ENCODE results near the gene PDK2. TPM values are rescaled to one million over a fixed set of nuclear protein-coding genes. Genes with fewer than 3 reads are reported as not detected.

The PDK2 gene
- total and polyA plus RNA-seq, 9 of the 15 experiments (the other 6 are each of a cell fraction or from before 2014, with no cell fraction given): 0.03 to 2.5 (median 1.4) TPM

- no peak for TF ChIP-seq IRF1 (CRISPR knock-in tag; IDR thresholded peaks at IDR 0.05; ENCODE audit: borderline replicate concordance)
- no peak for TF ChIP-seq SAFB (IDR thresholded peaks at IDR 0.05; ENCODE audit: borderline replicate concordance, low read depth, low read length)
Measured at GRCh38 chr17:50072130-50072529, 23.0 kb upstream of the PDK2 start (continued).

GRCh38 chr17:50072925-50073324, 22.2 kb upstream of the PDK2 start:
- no TSS peak for BruUV-seq (replicated peaks)
- CTCF ChIA-PET (ENCODE audit: low intra/inter-chr PET ratio): no interaction called here

More at GRCh38 chr17:50072925-50073324, 22.2 kb upstream of the PDK2 start:
- TF ChIP-seq ARID1B (IDR thresholded peaks at IDR 0.05) (no peak), LARP7 (IDR thresholded peaks at IDR 0.05) (no peak), CXXC5 (CRISPR knock-in tag; IDR thresholded peaks at IDR 0.05) (no peak), GATA2 (CRISPR knock-in tag; IDR thresholded peaks at IDR 0.05) (no peak), POLR2G (IDR thresholded peaks at IDR 0.05; ENCODE audit: low read depth, low read length) (no peak), CTBP1 (IDR thresholded peaks at IDR 0.05; ENCODE audit: borderline replicate concordance) (no peak), PML (IDR thresholded peaks at IDR 0.05; ENCODE audit: low read length) (no peak), ZNF140 (CRISPR knock-in tag; IDR thresholded peaks at IDR 0.05) (no peak), ZFP30 (CRISPR knock-in tag; IDR thresholded peaks at IDR 0.05; ENCODE audit: borderline replicate concordance) (no peak), ZNF780A (CRISPR knock-in tag; IDR thresholded peaks at IDR 0.05) (no peak), ZBTB7A (IDR thresholded peaks at IDR 0.05; ENCODE audit: borderline replicate concordance, control insufficient read depth, low read depth, low read length) (no peak), PYGO2 (tag; IDR thresholded peaks at IDR 0.05) (no peak), TFAM (CRISPR knock-in tag; conservative IDR thresholded peaks at IDR 0.05) (no peak), ZNF133 (CRISPR knock-in tag; IDR thresholded peaks at IDR 0.05) (no peak), HDAC6 (IDR thresholded peaks at IDR 0.05; ENCODE audit: low read depth, low read length) (no peak), XRCC3 (IDR thresholded peaks at IDR 0.05) (no peak), ZNF644 (tag; IDR thresholded peaks at IDR 0.05; ENCODE audit: low read depth) (no peak)
- WGBS (ENCODE audit: insufficient coverage, low coverage, missing lambda C conversion rate): 15% methylated on average over 1 of the region's 1 CpG
- Histone ChIP-seq H4K20me1 (replicated peaks; ENCODE audit: control insufficient read depth, insufficient read depth, low read length) (peaks cover 7% of the 10 kb centered on the region; the same call in 1 of the 2 replicates), H3K9me3 (replicated peaks; ENCODE audit: control insufficient read depth, insufficient read depth, low read depth, low read length) (no peaks in the 10 kb centered on the region), H3K27ac (ENCODE audit: extremely low read depth, low read depth, low read length) (no peak overlapping the region), H3K9me1 (ENCODE audit: control insufficient read depth, insufficient read depth, low read length) (no peaks in the 10 kb centered on the region), H3K27me3 (ENCODE audit: control insufficient read depth in 2 of 2, insufficient read depth in 2 of 2, low read length in 2 of 2) (peaks cover 11 to 70% of the 10 kb centered on the region in 2 experiments; a peak in 4 of 5 replicates), H2AFZ (ENCODE audit: low read depth, low read length) (no peak overlapping the region), H3K4me2 (ENCODE audit: insufficient read depth, low read length) (no peak overlapping the region), H3K79me2 (ENCODE audit: control insufficient read depth, insufficient read depth, low read length) (no peaks in the 10 kb centered on the region), H3K9ac (ENCODE audit: insufficient read depth in 1 of 2, low read depth in 2 of 2, low read length in 2 of 2) (no peak overlapping the region), H3K4me1 (replicated peaks in 1 of 2; ENCODE audit: control insufficient read depth in 2 of 2, insufficient read depth in 2 of 2, low read length in 2 of 2) (peaks cover 0 to 11% of the 10 kb centered on the region in 2 experiments; a peak in 1 of 5 replicates), H3K4me3 (no peak overlapping the region), H3K36me3 (ENCODE audit: control insufficient read depth, insufficient read depth, low read length) (no peaks in the 10 kb centered on the region)
- POLR2A ChIA-PET: interaction anchor here (0.7 to 0.8 kb wide), 2 partner anchors 9 to 11 kb away, joined by 3 to 6 read pairs; no protein-coding TSS in a partner anchor
- no peak for DNase-seq (ENCODE audit: extremely low read depth in 1 of 4, low spot score in 3 of 4)
- in situ Hi-C loops (cut with MboI) (loop anchor here (10.0 kb wide), 1 partner anchor 508 kb away; no protein-coding TSS in a partner anchor), intact Hi-C loops (cut with micrococcal nuclease) (no loop called here)
- no peak for FAIRE-seq
- ATAC-seq: no peak

Measured in K562 (cell line).